SK-N-SH treated with all-trans-retinoic acid at 6 μM for 48 hours (cell line): ENCODE measurements around the gene GPBAR1.

Experiments used
- ATAC-seq: fragments of 200-7000 bp; cut with Tn5 transposase; 3 replicates; pipeline ENCODE4 v1.9.1; 2020; ENCODE audit warnings: mild to moderate bottlenecking, moderate library complexity
- ARNTL ChIP-seq: fragments of 450-650 bp; formaldehyde crosslinking; IDR thresholded peaks from 2 replicates; pipeline ENCODE4 v1.5.0; 2020; ENCODE audit warnings: low read depth, mild to moderate bottlenecking, moderate library complexity, borderline replicate concordance
- BACH2 ChIP-seq: fragments of 250-450 bp; sonication (Bioruptor Pico); IDR thresholded peaks from 2 replicates; pipeline ENCODE4 v1.9.0; 2021; ENCODE audit warnings: mild to moderate bottlenecking, borderline replicate concordance
- CREB5 ChIP-seq: fragments of 250-450 bp; sonication (Bioruptor Pico); IDR thresholded peaks from 2 replicates; pipeline ENCODE4 v1.5.1; 2020; ENCODE audit warnings: low read depth, mild to moderate bottlenecking, moderate library complexity
- CSRNP3 ChIP-seq: fragments of 250-450 bp; sonication (Bioruptor Pico); IDR thresholded peaks from 2 replicates; pipeline ENCODE4 v1.5.1; 2021; ENCODE audit warnings: mild to moderate bottlenecking, moderate library complexity
- ESRRG ChIP-seq: fragments of 250-450 bp; sonication (Bioruptor Pico); IDR thresholded peaks from 2 replicates; pipeline ENCODE4 v1.6.1; 2021; ENCODE audit warnings: mild to moderate bottlenecking
- GLIS3 ChIP-seq: fragments of 250-450 bp; sonication (Bioruptor Pico); IDR thresholded peaks from 2 replicates; pipeline ENCODE4 v1.5.0; 2020; ENCODE audit warnings: mild to moderate bottlenecking, moderate library complexity
- ISL1 ChIP-seq: fragments of 250-450 bp; sonication (Bioruptor Pico); IDR thresholded peaks from 2 replicates; pipeline ENCODE4 v2.1.2; 2022; ENCODE audit warnings: mild to moderate bottlenecking, moderate library complexity
- OSR1 ChIP-seq: fragments of 250-450 bp; sonication (Bioruptor Pico); IDR thresholded peaks from 2 replicates; pipeline ENCODE4 v1.8.0; 2022; ENCODE audit warnings: moderate library complexity, mild to moderate bottlenecking, inconsistent platforms
- PATZ1 ChIP-seq: fragments of 250-450 bp; sonication (Bioruptor Pico); IDR thresholded peaks from 2 replicates; pipeline ENCODE4 v1.8.0; 2020; ENCODE audit warnings: mild to moderate bottlenecking, moderate library complexity, borderline replicate concordance
- POU6F1 ChIP-seq: fragments of 250-450 bp; sonication (Bioruptor Pico); IDR thresholded peaks from 2 replicates; pipeline ENCODE4 v1.8.0; 2021; ENCODE audit warnings: low read depth, mild to moderate bottlenecking, moderate library complexity, borderline replicate concordance
- PPARA ChIP-seq: fragments of 250-450 bp; sonication (Bioruptor Pico); IDR thresholded peaks from 2 replicates; pipeline ENCODE4 v1.5.0; 2020; ENCODE audit warnings: mild to moderate bottlenecking, borderline replicate concordance
- TCF4 ChIP-seq: fragments of 250-450 bp; sonication (Bioruptor Pico); IDR thresholded peaks from 2 replicates; pipeline ENCODE4 v1.8.0; 2021; ENCODE audit warnings: mild to moderate bottlenecking, moderate library complexity, borderline replicate concordance
- TOX ChIP-seq: fragments of 250-450 bp; sonication (Bioruptor Pico); IDR thresholded peaks from 2 replicates; pipeline ENCODE4 v1.8.0; 2021; ENCODE audit warnings: mild to moderate bottlenecking, moderate library complexity, borderline replicate concordance
- TSHZ2 ChIP-seq: fragments of 250-450 bp; sonication (Bioruptor Pico); IDR thresholded peaks from 2 replicates; pipeline ENCODE4 v1.5.0; 2020; ENCODE audit warnings: mild to moderate bottlenecking, moderate library complexity
- ZC3H10 ChIP-seq: fragments of 250-450 bp; sonication (Bioruptor Pico); IDR thresholded peaks from 2 replicates; pipeline ENCODE4 v1.5.1; 2021; ENCODE audit warnings: mild to moderate bottlenecking, moderate library complexity
- ZFP3 ChIP-seq: fragments of 250-450 bp; sonication (Bioruptor Pico); IDR thresholded peaks from 2 replicates; pipeline ENCODE4 v1.5.0; 2020; ENCODE audit warnings: mild to moderate bottlenecking, moderate library complexity
- ZFP30 ChIP-seq: fragments of 450-650 bp; formaldehyde crosslinking; IDR thresholded peaks from 2 replicates; pipeline ENCODE4 v1.5.0; 2022; ENCODE audit warnings: mild to moderate bottlenecking, moderate library complexity
- ZNF565 ChIP-seq: fragments of 450-650 bp; formaldehyde crosslinking; conservative IDR thresholded peaks from 2 replicates; pipeline ENCODE4 v1.5.0; 2020; ENCODE audit warnings: low read depth, mild to moderate bottlenecking, moderate library complexity
- ZNF70 ChIP-seq: fragments of 450-650 bp; formaldehyde crosslinking; IDR thresholded peaks from 2 replicates; pipeline ENCODE4 v1.5.0; 2020; ENCODE audit warnings: mild to moderate bottlenecking, moderate library complexity
- ZNF8 ChIP-seq: fragments of 450-650 bp; formaldehyde crosslinking; IDR thresholded peaks from 2 replicates; pipeline ENCODE4 v1.5.0; 2020; ENCODE audit warnings: mild to moderate bottlenecking, moderate library complexity

The GPBAR1 gene

GRCh38 chr2:218276986-218277755 lies 16.4 kb downstream of the GPBAR1 start:
- TF ChIP-seq ZNF70 (no peak), PATZ1 (no peak), GLIS3 (CRISPR knock-in tag) (no peak), ISL1 (CRISPR knock-in tag) (no peak), ESRRG (no peak), ZC3H10 (no peak), ZNF8 (no peak), CSRNP3 (no peak), ARNTL (CRISPR knock-in tag) (no peak), TSHZ2 (CRISPR knock-in tag) (no peak), POU6F1 (CRISPR knock-in tag) (no peak), OSR1 (CRISPR knock-in tag) (no peak), CREB5 (CRISPR knock-in tag) (no peak), ZFP3 (no peak), BACH2 (CRISPR knock-in tag) (no peak), TCF4 (CRISPR knock-in tag) (no peak), PPARA (CRISPR knock-in tag) (no peak), ZNF565 (CRISPR knock-in tag) (no peak), ZFP30 (CRISPR knock-in tag) (no peak)
- no peak for ATAC-seq

GRCh38 chr2:218277921-218278320 lies 17.1 kb downstream of the GPBAR1 start:
- TF ChIP-seq TCF4 (CRISPR knock-in tag) (no peak), ISL1 (CRISPR knock-in tag) (no peak), TOX (CRISPR knock-in tag) (no peak), ARNTL (CRISPR knock-in tag) (no peak), ZNF565 (CRISPR knock-in tag) (no peak), POU6F1 (CRISPR knock-in tag) (no peak), CSRNP3 (no peak), PPARA (CRISPR knock-in tag) (no peak), ZNF70 (no peak), TSHZ2 (CRISPR knock-in tag) (no peak)
- no peak for ATAC-seq
